ENCODE results near the gene RHBDL3. TPM values are rescaled to one million over a fixed set of nuclear protein-coding genes. Genes with fewer than 3 reads are reported as not detected.

RHBDL3 gene
- total RNA-seq, 4 donors from 2014 or later, result 0.52 to 2.2 (median 1.5) TPM

DNA sequence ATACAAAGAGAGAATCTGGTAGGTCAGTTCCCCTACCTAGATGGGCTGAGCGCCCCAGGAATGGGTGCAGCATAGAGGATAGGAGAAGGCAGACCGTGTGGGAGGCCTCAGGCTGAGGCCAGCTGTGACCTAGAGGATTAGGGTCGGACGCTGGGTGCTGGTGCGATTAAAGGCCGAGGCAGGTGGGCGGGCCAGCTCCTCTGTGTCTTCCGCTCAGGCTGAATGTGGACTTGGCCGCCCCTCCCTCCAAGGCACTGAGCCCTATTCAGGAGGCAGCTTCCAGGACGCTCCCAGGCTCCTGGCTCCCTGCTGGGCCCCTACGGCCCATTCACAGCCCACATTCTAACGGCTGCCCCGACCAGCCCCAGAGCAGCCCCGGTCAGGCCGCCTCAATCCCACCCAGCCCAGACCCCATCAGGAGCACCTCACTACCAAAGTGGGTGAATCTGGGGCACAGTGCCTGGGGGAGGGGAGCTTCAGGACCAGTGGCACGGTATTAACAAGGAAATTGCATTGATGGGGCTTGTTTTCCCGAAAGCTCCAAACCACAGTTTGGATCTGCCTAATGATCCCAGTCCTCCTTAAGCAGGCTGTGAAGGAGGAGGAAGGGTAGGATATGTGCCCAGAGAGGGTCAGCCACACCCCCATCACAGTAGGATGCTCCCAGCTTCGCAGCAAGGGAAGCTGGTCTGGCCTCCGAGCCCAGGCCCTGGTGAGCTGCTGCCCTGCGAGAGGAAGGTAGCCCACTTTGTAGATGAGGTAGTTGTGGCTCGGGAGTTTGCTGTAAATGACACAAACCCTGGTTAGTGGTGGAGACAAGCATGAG is 14.5 kb downstream of the RHBDL3 start:
- H3K27me3 ChIP-seq, result peaks cover 26% of the 10 kb centered on the region
- H3K4me3 ChIP-seq, result no peak overlapping the region
- H3K4me1 ChIP-seq, result no peaks in the 10 kb centered on the region
- no peak overlapping the region for H3K27ac ChIP-seq
- ATAC-seq, result no peak
- H3K36me3 ChIP-seq, result no peaks in the 10 kb centered on the region
- WGBS, 2 donors (ENCODE audit: low coverage in 1 of 2), result 100% methylated on average over 3 of the region's 21 CpGs; no CpG with 5 or more reads in 1 of the 2 donors
- H3K9me3 ChIP-seq, result no peaks in the 10 kb centered on the region
- TF ChIP-seq POLR2AphosphoS5 (IDR thresholded peaks at IDR 0.05) (no peak), POLR2A (IDR thresholded peaks at IDR 0.05) (no peak), EP300 (IDR thresholded peaks at IDR 0.05) (no peak)

DNA sequence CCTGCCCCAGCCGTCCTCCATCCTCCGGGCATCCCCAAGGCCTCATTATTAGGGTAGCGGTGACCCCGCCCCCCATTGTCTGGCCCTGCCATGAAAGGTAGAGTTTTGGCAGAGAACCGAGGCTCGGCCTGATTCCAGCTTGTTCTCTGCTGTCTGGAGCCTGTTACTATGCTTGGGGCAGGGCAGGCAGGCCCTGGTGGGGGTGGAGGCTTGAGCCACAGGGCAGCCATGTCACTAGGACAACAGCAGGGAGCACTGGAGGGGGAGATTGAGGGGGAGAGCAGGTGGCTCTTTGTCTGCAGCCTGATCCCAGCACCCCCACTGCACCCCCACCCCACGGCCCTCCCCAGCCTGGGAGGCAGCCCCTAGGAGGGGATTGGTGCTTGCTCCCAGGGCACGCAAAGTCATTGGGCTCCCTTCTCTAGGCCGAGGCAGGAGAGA is 15.4 kb downstream of the RHBDL3 start:
- no peak overlapping the region for H3K4me3 ChIP-seq
- WGBS, 2 donors (ENCODE audit: low coverage in 1 of 2), result 32 to 50% methylated on average over 1 to 4 of the region's 9 CpGs
- no peak for ATAC-seq
- no peaks in the 10 kb centered on the region for H3K9me3 ChIP-seq
- no peaks in the 10 kb centered on the region for H3K4me1 ChIP-seq
- no peak overlapping the region for H3K27ac ChIP-seq
- no peaks in the 10 kb centered on the region for H3K36me3 ChIP-seq
- no peak for TF ChIP-seq EP300 (IDR thresholded peaks at IDR 0.05)
- TF ChIP-seq POLR2AphosphoS5 (IDR thresholded peaks at IDR 0.05), result no peak
- TF ChIP-seq, protein P1, sequence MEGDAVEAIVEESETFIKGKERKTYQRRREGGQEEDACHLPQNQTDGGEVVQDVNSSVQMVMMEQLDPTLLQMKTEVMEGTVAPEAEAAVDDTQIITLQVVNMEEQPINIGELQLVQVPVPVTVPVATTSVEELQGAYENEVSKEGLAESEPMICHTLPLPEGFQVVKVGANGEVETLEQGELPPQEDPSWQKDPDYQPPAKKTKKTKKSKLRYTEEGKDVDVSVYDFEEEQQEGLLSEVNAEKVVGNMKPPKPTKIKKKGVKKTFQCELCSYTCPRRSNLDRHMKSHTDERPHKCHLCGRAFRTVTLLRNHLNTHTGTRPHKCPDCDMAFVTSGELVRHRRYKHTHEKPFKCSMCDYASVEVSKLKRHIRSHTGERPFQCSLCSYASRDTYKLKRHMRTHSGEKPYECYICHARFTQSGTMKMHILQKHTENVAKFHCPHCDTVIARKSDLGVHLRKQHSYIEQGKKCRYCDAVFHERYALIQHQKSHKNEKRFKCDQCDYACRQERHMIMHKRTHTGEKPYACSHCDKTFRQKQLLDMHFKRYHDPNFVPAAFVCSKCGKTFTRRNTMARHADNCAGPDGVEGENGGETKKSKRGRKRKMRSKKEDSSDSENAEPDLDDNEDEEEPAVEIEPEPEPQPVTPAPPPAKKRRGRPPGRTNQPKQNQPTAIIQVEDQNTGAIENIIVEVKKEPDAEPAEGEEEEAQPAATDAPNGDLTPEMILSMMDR (IDR thresholded peaks at IDR 0.05), result no peak
- no peak for TF ChIP-seq POLR2A (IDR thresholded peaks at IDR 0.05)
- H3K27me3 ChIP-seq, result peaks cover 20% of the 10 kb centered on the region

DNA sequence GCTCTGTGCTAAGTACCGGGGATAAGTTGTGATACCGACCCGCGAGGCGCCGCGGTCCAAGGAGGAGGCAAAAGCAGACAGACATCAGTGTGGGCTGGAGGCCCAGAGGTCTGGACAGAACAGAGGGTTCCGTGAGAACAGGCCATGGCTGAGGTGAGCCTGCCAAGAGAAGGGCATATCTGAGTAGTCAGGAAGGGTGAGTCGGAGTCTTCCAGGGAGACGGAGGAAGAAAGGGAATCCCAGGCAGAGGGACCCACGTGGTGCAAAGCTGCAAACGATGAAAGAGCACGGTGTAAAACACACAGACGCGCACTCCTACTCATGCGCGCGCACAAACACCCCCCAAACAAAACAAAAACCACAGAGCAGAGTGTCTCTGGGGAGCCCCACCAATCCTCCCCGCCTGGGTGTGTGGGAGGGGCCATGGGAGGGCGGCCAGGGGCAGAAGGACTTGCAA is 18.1 kb downstream of the RHBDL3 start:
- Histone ChIP-seq H3K27ac (no peak overlapping the region), H3K27me3 (peaks cover 20% of the 10 kb centered on the region), H3K36me3 (no peaks in the 10 kb centered on the region), H3K4me1 (no peaks in the 10 kb centered on the region), H3K4me3 (no peak overlapping the region), H3K9me3 (no peaks in the 10 kb centered on the region)
- 58 to 75% methylated on average over 15 to 18 of the region's 20 CpGs for WGBS, 2 donors (ENCODE audit: low coverage in 1 of 2)
- TF ChIP-seq POLR2A (IDR thresholded peaks at IDR 0.05) (no peak), POLR2AphosphoS5 (IDR thresholded peaks at IDR 0.05) (no peak), EP300 (IDR thresholded peaks at IDR 0.05) (no peak)
- TF ChIP-seq, protein P1 (IDR thresholded peaks at IDR 0.05), result no peak
- ATAC-seq, result no peak

DNA sequence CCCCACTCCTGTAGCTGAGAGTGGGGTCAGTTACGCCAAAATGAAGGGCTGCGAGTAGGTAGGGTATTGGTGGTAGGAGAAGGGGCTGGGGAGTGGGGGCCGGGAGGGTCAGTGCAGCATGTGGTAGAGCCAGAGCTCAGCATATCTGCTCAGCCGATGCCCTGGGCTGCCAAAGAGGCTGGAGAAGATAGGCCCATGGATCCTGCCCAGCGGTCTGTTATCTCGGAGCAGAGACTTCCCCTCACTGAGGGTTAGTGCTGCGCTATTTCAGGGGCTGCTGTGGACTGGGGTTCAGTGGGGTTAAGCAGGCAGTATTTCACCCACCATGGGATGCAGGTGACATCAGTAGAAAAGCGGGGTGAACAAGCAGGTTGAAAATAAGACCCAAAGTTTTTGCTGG is 19.7 kb downstream of the RHBDL3 start:
- H3K27ac ChIP-seq, result no peak overlapping the region
- no peaks in the 10 kb centered on the region for H3K36me3 ChIP-seq
- ATAC-seq, result no peak
- 81 to 100% methylated on average over 4 of the region's 8 CpGs for WGBS, 2 donors (ENCODE audit: low coverage in 1 of 2)
- TF ChIP-seq EP300 (IDR thresholded peaks at IDR 0.05), result no peak
- TF ChIP-seq, protein P1 (IDR thresholded peaks at IDR 0.05), result no peak
- no peak for TF ChIP-seq POLR2AphosphoS5 (IDR thresholded peaks at IDR 0.05)
- no peak for TF ChIP-seq POLR2A (IDR thresholded peaks at IDR 0.05)
- no peaks in the 10 kb centered on the region for H3K4me1 ChIP-seq
- H3K27me3 ChIP-seq, result peaks cover 20% of the 10 kb centered on the region
- no peak overlapping the region for H3K4me3 ChIP-seq
- no peaks in the 10 kb centered on the region for H3K9me3 ChIP-seq

DNA sequence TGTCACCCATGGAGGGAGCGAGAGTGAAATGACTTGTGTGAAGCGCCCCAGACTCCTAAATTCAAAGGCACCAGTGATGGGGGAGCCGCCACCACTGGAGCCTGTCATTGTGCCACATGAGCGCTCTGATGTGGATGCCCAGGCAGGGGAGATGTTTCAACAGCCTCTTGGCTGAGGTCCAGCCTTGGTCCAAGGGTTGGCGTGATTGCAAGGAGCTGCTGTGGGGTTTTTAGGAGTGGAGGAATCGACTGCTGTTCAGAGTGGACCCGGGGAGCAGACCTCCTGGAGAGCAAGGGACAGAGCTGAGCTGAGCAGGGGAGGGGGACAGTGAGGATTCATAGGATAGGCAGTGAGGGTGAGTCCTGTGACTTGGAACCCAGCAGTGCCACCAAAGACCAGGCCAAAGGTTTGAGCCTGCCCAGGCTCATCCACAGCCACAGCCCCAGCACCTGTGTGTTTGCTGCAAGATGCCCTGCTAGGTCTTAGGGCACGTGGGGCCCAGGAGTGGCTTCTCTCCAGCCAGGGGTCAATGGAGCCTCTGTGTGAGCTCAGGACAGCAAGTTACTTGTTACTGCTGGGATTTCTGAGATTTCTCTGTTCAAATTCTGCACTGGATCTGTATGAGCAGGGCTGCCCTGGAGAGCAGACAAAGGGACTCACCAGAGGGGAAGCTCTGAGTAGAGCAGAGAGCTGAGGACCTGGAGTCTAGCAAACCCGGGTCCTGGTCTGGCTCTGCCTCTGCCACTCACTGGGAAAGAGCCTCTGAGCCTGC is 20.3 kb downstream of the RHBDL3 start:
- TF ChIP-seq POLR2AphosphoS5 (IDR thresholded peaks at IDR 0.05) (no peak), POLR2A (IDR thresholded peaks at IDR 0.05) (no peak), EP300 (IDR thresholded peaks at IDR 0.05) (no peak)
- TF ChIP-seq, protein P1 (IDR thresholded peaks at IDR 0.05), result no peak
- Histone ChIP-seq H3K27me3 (peaks cover 20% of the 10 kb centered on the region), H3K4me3 (no peak overlapping the region), H3K4me1 (no peaks in the 10 kb centered on the region), H3K36me3 (no peaks in the 10 kb centered on the region), H3K27ac (no peak overlapping the region), H3K9me3 (no peaks in the 10 kb centered on the region)
- 79% methylated on average over 4 of the region's 9 CpGs; no CpG with 5 or more reads in 1 of the 2 donors for WGBS, 2 donors (ENCODE audit: low coverage in 1 of 2)
- no peak for ATAC-seq
